Fibroblast of skin of left quadriceps (primary cell): Measurements from ENCODE around the gene SLC18A3.

Experiments
- DNase-seq, 2 experiments: peaks; one replicate each; pipeline ENCODE4 v3.0.0-alpha.2; 2013; ENCODE audit warnings: low read depth in 2 of 2

Gene SLC18A3

GRCh38 chr10:49611816-49612512, 1.9 kb downstream of the SLC18A3 start:
- no peak for DNase-seq

GRCh38 chr10:49612513-49613164, 2.5 kb downstream of the SLC18A3 start:
- DNase-seq = no peak

- no peak for DNase-seq
These were observed 3.2 kb downstream of the SLC18A3 start for GRCh38 chr10:49613165-49613881.

GRCh38 chr10:49613882-49614241, 3.8 kb downstream of the SLC18A3 start, which contains the start of gene CHAT:
Gene CHAT (plus strand): TSS chr10:49614037. CDS start chr10:49614190, 153 bp downstream.
- no peak for DNase-seq

- no peak for DNase-seq
These were observed 4.4 kb downstream of the SLC18A3 start for GRCh38 chr10:49614242-49615198.

GRCh38 chr10:49615213-49615612, 5.1 kb downstream of the SLC18A3 start:
- no peak for DNase-seq

GRCh38 chr10:49615721-49616120, 5.6 kb downstream of the SLC18A3 start:
- no peak for DNase-seq

- no peak for DNase-seq
These were observed 6.5 kb downstream of the SLC18A3 start for GRCh38 chr10:49616421-49617101.

GRCh38 chr10:49617121-49618020, 7.3 kb downstream of the SLC18A3 start:
- DNase-seq = no peak

GRCh38 chr10:49618821-49619220, 8.7 kb downstream of the SLC18A3 start:
- no peak for DNase-seq

- no peak for DNase-seq
These were observed 9.5 kb downstream of the SLC18A3 start for GRCh38 chr10:49619613-49620012.

- no peak for DNase-seq
These were observed 10.2 kb downstream of the SLC18A3 start for GRCh38 chr10:49620286-49620810.

- no peak for DNase-seq
These were observed 10.8 kb downstream of the SLC18A3 start for GRCh38 chr10:49620841-49621378.

- no peak for DNase-seq
These were observed 11.5 kb downstream of the SLC18A3 start for GRCh38 chr10:49621561-49621960.

GRCh38 chr10:49622426-49623425, 12.6 kb downstream of the SLC18A3 start:
- DNase-seq = no peak

GRCh38 chr10:49624629-49625028, 14.5 kb downstream of the SLC18A3 start:
- DNase-seq = no peak

- DNase-seq = no peak
These were observed 15.3 kb downstream of the SLC18A3 start for GRCh38 chr10:49625411-49625810.

GRCh38 chr10:49627038-49627437, 16.9 kb downstream of the SLC18A3 start:
- no peak for DNase-seq
